ENCODE results near the gene XCR1. TPM values are rescaled to one million over a fixed set of nuclear protein-coding genes. Genes with fewer than 3 reads are reported as not detected.

XCR1 gene
- total RNA-seq, 4 donors from 2014 or later: 0.04 TPM; not detected in 3

- no peak overlapping the region for H3K4me3 ChIP-seq
- peaks cover 58 to 94% of the 10 kb centered on the region in 2 donors for H3K4me1 ChIP-seq
- H3K9me3 ChIP-seq: no peaks in the 10 kb centered on the region
- H3K27ac ChIP-seq: peak overlapping the region; percentile 75 to 100 (median 98)
- TF ChIP-seq POLR2A (IDR thresholded peaks at IDR 0.05): peak in 1 of 2 donors; percentile 38
- TF ChIP-seq, protein P1, sequence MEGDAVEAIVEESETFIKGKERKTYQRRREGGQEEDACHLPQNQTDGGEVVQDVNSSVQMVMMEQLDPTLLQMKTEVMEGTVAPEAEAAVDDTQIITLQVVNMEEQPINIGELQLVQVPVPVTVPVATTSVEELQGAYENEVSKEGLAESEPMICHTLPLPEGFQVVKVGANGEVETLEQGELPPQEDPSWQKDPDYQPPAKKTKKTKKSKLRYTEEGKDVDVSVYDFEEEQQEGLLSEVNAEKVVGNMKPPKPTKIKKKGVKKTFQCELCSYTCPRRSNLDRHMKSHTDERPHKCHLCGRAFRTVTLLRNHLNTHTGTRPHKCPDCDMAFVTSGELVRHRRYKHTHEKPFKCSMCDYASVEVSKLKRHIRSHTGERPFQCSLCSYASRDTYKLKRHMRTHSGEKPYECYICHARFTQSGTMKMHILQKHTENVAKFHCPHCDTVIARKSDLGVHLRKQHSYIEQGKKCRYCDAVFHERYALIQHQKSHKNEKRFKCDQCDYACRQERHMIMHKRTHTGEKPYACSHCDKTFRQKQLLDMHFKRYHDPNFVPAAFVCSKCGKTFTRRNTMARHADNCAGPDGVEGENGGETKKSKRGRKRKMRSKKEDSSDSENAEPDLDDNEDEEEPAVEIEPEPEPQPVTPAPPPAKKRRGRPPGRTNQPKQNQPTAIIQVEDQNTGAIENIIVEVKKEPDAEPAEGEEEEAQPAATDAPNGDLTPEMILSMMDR (IDR thresholded peaks at IDR 0.05 in 4 of 5, conservative IDR thresholded peaks at IDR 0.05 in 1 of 5): no peak
- peaks cover 0 to 52% of the 10 kb centered on the region in 2 donors for H3K36me3 ChIP-seq
- peak; percentile 37 to 40 for ATAC-seq
- in situ Hi-C loops (cut with MboI; ENCODE audit: low sequenced_read_pairs in 4 of 4): no loop called here
- intact Hi-C loops (cut with DNase I; ENCODE audit: low total_unique reads): no loop called here
- DNase-seq: no peak
- no peaks in the 10 kb centered on the region for H3K27me3 ChIP-seq
These were observed 51.6 kb downstream of the XCR1 start for GRCh38 chr3:45975686-45976085.

- TF ChIP-seq, protein P1 (IDR thresholded peaks at IDR 0.05 in 4 of 5, conservative IDR thresholded peaks at IDR 0.05 in 1 of 5): no peak
- TF ChIP-seq POLR2A (IDR thresholded peaks at IDR 0.05): no peak
- H3K4me1 ChIP-seq: peaks cover 48 to 84% of the 10 kb centered on the region in 2 donors
- intact Hi-C loops (cut with DNase I; ENCODE audit: low total_unique reads): no loop called here
These were observed 52.6 kb downstream of the XCR1 start for GRCh38 chr3:45974686-45975085.

GRCh38 chr3:45972534-45973402 lies 54.5 kb downstream of the XCR1 start:
- in situ Hi-C loops (cut with MboI; ENCODE audit: low sequenced_read_pairs in 4 of 4): no loop called here
- Histone ChIP-seq H3K4me3 (no peak overlapping the region), H3K27ac (peak overlapping the region; percentile 73 to 100 (median 98)), H3K4me1 (peaks cover 43 to 80% of the 10 kb centered on the region in 2 donors), H3K9me3 (no peaks in the 10 kb centered on the region), H3K36me3 (peaks cover 0 to 59% of the 10 kb centered on the region in 2 donors), H3K27me3 (no peaks in the 10 kb centered on the region)
- ATAC-seq (peak; percentile 73 to 79), DNase-seq (peak; percentile 62 to 63)
- intact Hi-C loops (cut with DNase I; ENCODE audit: low total_unique reads): no loop called here
- TF ChIP-seq, protein P1 (IDR thresholded peaks at IDR 0.05 in 4 of 5, conservative IDR thresholded peaks at IDR 0.05 in 1 of 5): no peak
- peak in 1 of 2 donors; percentile 37 for TF ChIP-seq POLR2A (IDR thresholded peaks at IDR 0.05)

More at GRCh38 chr3:45974686-45975085, 52.6 kb downstream of the XCR1 start:
- in situ Hi-C loops (cut with MboI; ENCODE audit: low sequenced_read_pairs in 4 of 4): no loop called here
- DNase-seq (no peak), ATAC-seq (no peak)
- no peaks in the 10 kb centered on the region for H3K27me3 ChIP-seq
- H3K9me3 ChIP-seq: no peaks in the 10 kb centered on the region
- H3K4me3 ChIP-seq: no peak overlapping the region
- peak overlapping the region; percentile 75 to 100 (median 98) for H3K27ac ChIP-seq
- peaks cover 0 to 52% of the 10 kb centered on the region in 2 donors for H3K36me3 ChIP-seq

DNA sequence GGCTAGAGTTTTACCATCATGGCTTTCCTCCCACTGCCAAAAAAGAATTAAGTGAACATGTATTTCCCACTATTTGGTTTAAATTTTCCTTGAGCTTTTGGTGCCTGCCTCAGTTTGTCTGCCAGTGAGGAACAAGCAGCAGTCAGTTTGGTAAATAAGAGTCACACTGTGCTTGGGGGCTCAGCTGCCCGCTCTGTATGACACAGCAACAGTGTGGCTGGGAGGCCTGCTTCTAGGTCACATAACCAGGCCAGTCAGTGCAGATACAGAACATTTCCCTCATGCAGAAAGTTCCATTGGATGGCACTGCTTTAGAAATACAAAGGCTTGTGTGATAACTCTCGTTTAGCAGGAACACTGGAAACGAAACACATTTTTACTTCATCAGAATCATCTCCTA lies 57.3 kb downstream of the XCR1 start:
- Histone ChIP-seq H3K4me3 (no peak overlapping the region), H3K9me3 (no peaks in the 10 kb centered on the region), H3K27me3 (no peaks in the 10 kb centered on the region), H3K36me3 (peaks cover 0 to 80% of the 10 kb centered on the region in 2 donors), H3K27ac (peak overlapping the region; percentile 73 to 100 (median 98)), H3K4me1 (peaks cover 40 to 80% of the 10 kb centered on the region in 2 donors)
- in situ Hi-C loops (cut with MboI; ENCODE audit: low sequenced_read_pairs in 4 of 4): no loop called here
- DNase-seq (no peak), ATAC-seq (no peak)
- TF ChIP-seq POLR2A (IDR thresholded peaks at IDR 0.05): no peak
- TF ChIP-seq, protein P1 (IDR thresholded peaks at IDR 0.05 in 4 of 5, conservative IDR thresholded peaks at IDR 0.05 in 1 of 5): no peak
- intact Hi-C loops (cut with DNase I; ENCODE audit: low total_unique reads): no loop called here
